Anterior cingulate cortex (tissue), 58 donors: ENCODE data around the gene MARK1.
A peak's percentile ranks its signal among the peaks of the same experiment; 100 is the strongest.

Experiments
- DNase-seq, 58 donors: peaks; one replicate each; lab custom pipeline; 2025; lab: John Stamatoyannopoulos, UW

The MARK1 gene

GRCh38 chr1:220527908-220528678, at the start of gene MARK1:
Gene MARK1, plus strand, starts transcription at chr1:220528136. Its CDS starts 687 bp downstream, at chr1:220528823.
- peak in 51 of 58 donors; percentile 21 to 81 (median 59) for DNase-seq

- no peak for DNase-seq
These were observed 44.2 kb upstream of the MARK1 start for GRCh38 chr1:220483700-220484099.

GRCh38 chr1:220484135-220484534, 43.8 kb upstream of the MARK1 start:
- DNase-seq: no peak

- DNase-seq: no peak
These were observed 42.8 kb upstream of the MARK1 start for GRCh38 chr1:220485131-220485530.

- no peak for DNase-seq
These were observed 42.1 kb upstream of the MARK1 start for GRCh38 chr1:220485791-220486190.

GRCh38 chr1:220487297-220487820, 40.6 kb upstream of the MARK1 start:
- DNase-seq: peak in 4 of 58 donors; percentile 2 to 7 (median 4)

GRCh38 chr1:220491891-220492290, 36.0 kb upstream of the MARK1 start:
- no peak for DNase-seq

GRCh38 chr1:220497220-220497947, 30.6 kb upstream of the MARK1 start:
- no peak for DNase-seq

GRCh38 chr1:220498188-220498587, 29.7 kb upstream of the MARK1 start:
- no peak for DNase-seq

- DNase-seq: no peak
These were observed 27.6 kb upstream of the MARK1 start for GRCh38 chr1:220500372-220500771.

GRCh38 chr1:220504329-220504728, 23.6 kb upstream of the MARK1 start:
- no peak for DNase-seq

- no peak for DNase-seq
These were observed 20.9 kb upstream of the MARK1 start for GRCh38 chr1:220507085-220507484.

- DNase-seq: no peak
These were observed 16.8 kb upstream of the MARK1 start for GRCh38 chr1:220511179-220511578.

GRCh38 chr1:220511785-220512184, 16.2 kb upstream of the MARK1 start:
- DNase-seq: no peak

GRCh38 chr1:220513834-220514233, 14.1 kb upstream of the MARK1 start:
- DNase-seq: no peak

- DNase-seq: no peak
These were observed 13.7 kb upstream of the MARK1 start for GRCh38 chr1:220514256-220514655.

GRCh38 chr1:220516014-220516721, 11.8 kb upstream of the MARK1 start:
- DNase-seq: no peak

- no peak for DNase-seq
These were observed 11.3 kb upstream of the MARK1 start for GRCh38 chr1:220516722-220517042.

- DNase-seq: no peak
These were observed 6.2 kb upstream of the MARK1 start for GRCh38 chr1:220521778-220522177.

- no peak for DNase-seq
These were observed 1.6 kb upstream of the MARK1 start for GRCh38 chr1:220526294-220526693.

- DNase-seq: peak in 52 of 58 donors; percentile 17 to 79 (median 40)
These were observed 543 bp upstream of the MARK1 start for GRCh38 chr1:220527279-220527907.
